Activated naive CD4-positive, alpha-beta T cell treated with anti-CD3 and anti-CD28 coated beads, Interleukin-2, amount 50 U/mL, for 24 hours (primary cell): ENCODE results near the gene TRIM25.

Source experiments
- H3K27ac Mint-ChIP-seq: one replicate; pipeline ENCODE4 v1.8.0; 2021; ENCODE audit warnings: mild to moderate bottlenecking, mixed read lengths
- H3K27me3 Mint-ChIP-seq: one replicate; pipeline ENCODE4 v1.8.0; 2021; ENCODE audit warnings: mixed read lengths
- H3K36me3 Mint-ChIP-seq: one replicate; pipeline ENCODE4 v1.8.0; 2021; ENCODE audit warnings: mixed read lengths
- H3K4me1 Mint-ChIP-seq: one replicate; pipeline ENCODE4 v1.8.0; 2021; ENCODE audit warnings: mixed read lengths
- H3K4me3 Mint-ChIP-seq: one replicate; pipeline ENCODE4 v1.8.0; 2021; ENCODE audit warnings: mild to moderate bottlenecking, mixed read lengths
- H3K9me3 Mint-ChIP-seq: one replicate; pipeline ENCODE4 v1.8.0; 2021; ENCODE audit warnings: mixed read lengths

The TRIM25 gene

GRCh38 chr17:56868716-56869115 is 45.1 kb downstream of the TRIM25 start:
- H3K27me3 Mint-ChIP-seq, result peaks cover 1% of the 10 kb centered on the region
- H3K4me1 Mint-ChIP-seq, result peaks cover 5% of the 10 kb centered on the region
- no peaks in the 10 kb centered on the region for H3K9me3 Mint-ChIP-seq
- H3K4me3 Mint-ChIP-seq, result no peak overlapping the region
- no peak overlapping the region for H3K27ac Mint-ChIP-seq
- no peaks in the 10 kb centered on the region for H3K36me3 Mint-ChIP-seq

GRCh38 chr17:56867948-56868376 is 45.9 kb downstream of the TRIM25 start:
- no peaks in the 10 kb centered on the region for H3K27me3 Mint-ChIP-seq
- no peak overlapping the region for H3K4me3 Mint-ChIP-seq
- H3K9me3 Mint-ChIP-seq, result no peaks in the 10 kb centered on the region
- peaks cover 5% of the 10 kb centered on the region for H3K4me1 Mint-ChIP-seq
- H3K36me3 Mint-ChIP-seq, result no peaks in the 10 kb centered on the region
- no peak overlapping the region for H3K27ac Mint-ChIP-seq

GRCh38 chr17:56866496-56866895 is 47.4 kb downstream of the TRIM25 start:
- H3K27ac Mint-ChIP-seq, result no peak overlapping the region
- peaks cover 5% of the 10 kb centered on the region for H3K4me1 Mint-ChIP-seq
- no peaks in the 10 kb centered on the region for H3K27me3 Mint-ChIP-seq
- no peak overlapping the region for H3K4me3 Mint-ChIP-seq
- H3K9me3 Mint-ChIP-seq, result no peaks in the 10 kb centered on the region
- peaks cover 2% of the 10 kb centered on the region for H3K36me3 Mint-ChIP-seq

- peaks cover 5% of the 10 kb centered on the region for H3K4me1 Mint-ChIP-seq
- no peaks in the 10 kb centered on the region for H3K9me3 Mint-ChIP-seq
- no peak overlapping the region for H3K27ac Mint-ChIP-seq
- H3K27me3 Mint-ChIP-seq, result no peaks in the 10 kb centered on the region
- H3K4me3 Mint-ChIP-seq, result no peak overlapping the region
- H3K36me3 Mint-ChIP-seq, result peaks cover 2% of the 10 kb centered on the region
Measured at GRCh38 chr17:56866076-56866475, 47.8 kb downstream of the TRIM25 start.

GRCh38 chr17:56863974-56864373 is 49.9 kb downstream of the TRIM25 start:
- Mint-ChIP-seq H3K9me3 (no peaks in the 10 kb centered on the region), H3K4me3 (no peak overlapping the region), H3K36me3 (peaks cover 8% of the 10 kb centered on the region), H3K4me1 (no peaks in the 10 kb centered on the region), H3K27ac (no peak overlapping the region), H3K27me3 (no peaks in the 10 kb centered on the region)

- Mint-ChIP-seq H3K27me3 (no peaks in the 10 kb centered on the region), H3K36me3 (peaks cover 12% of the 10 kb centered on the region), H3K4me1 (no peaks in the 10 kb centered on the region), H3K4me3 (no peak overlapping the region), H3K9me3 (no peaks in the 10 kb centered on the region), H3K27ac (no peak overlapping the region)
Measured at GRCh38 chr17:56861899-56862298, 52.0 kb downstream of the TRIM25 start.

GRCh38 chr17:56851008-56851407 is 62.8 kb downstream of the TRIM25 start:
- Mint-ChIP-seq H3K9me3 (no peaks in the 10 kb centered on the region), H3K36me3 (peaks cover 20% of the 10 kb centered on the region), H3K4me1 (peaks cover 11% of the 10 kb centered on the region), H3K4me3 (no peak overlapping the region), H3K27ac (no peak overlapping the region), H3K27me3 (no peaks in the 10 kb centered on the region)

GRCh38 chr17:56850591-56850990 is 63.3 kb downstream of the TRIM25 start:
- no peak overlapping the region for H3K4me3 Mint-ChIP-seq
- H3K36me3 Mint-ChIP-seq, result peaks cover 21% of the 10 kb centered on the region
- no peaks in the 10 kb centered on the region for H3K27me3 Mint-ChIP-seq
- no peak overlapping the region for H3K27ac Mint-ChIP-seq
- H3K9me3 Mint-ChIP-seq, result no peaks in the 10 kb centered on the region
- H3K4me1 Mint-ChIP-seq, result peaks cover 11% of the 10 kb centered on the region

- Mint-ChIP-seq H3K27me3 (no peaks in the 10 kb centered on the region), H3K9me3 (no peaks in the 10 kb centered on the region), H3K4me3 (no peak overlapping the region), H3K27ac (no peak overlapping the region), H3K36me3 (peaks cover 21% of the 10 kb centered on the region), H3K4me1 (peaks cover 11% of the 10 kb centered on the region)
Measured at GRCh38 chr17:56849131-56849530, 64.7 kb downstream of the TRIM25 start.

- Mint-ChIP-seq H3K36me3 (peaks cover 21% of the 10 kb centered on the region), H3K27ac (no peak overlapping the region), H3K4me3 (no peak overlapping the region), H3K4me1 (peaks cover 14% of the 10 kb centered on the region), H3K9me3 (no peaks in the 10 kb centered on the region), H3K27me3 (no peaks in the 10 kb centered on the region)
Measured at GRCh38 chr17:56847106-56847505, 66.7 kb downstream of the TRIM25 start.

- Mint-ChIP-seq H3K36me3 (peaks cover 16% of the 10 kb centered on the region), H3K27ac (no peak overlapping the region), H3K9me3 (no peaks in the 10 kb centered on the region), H3K4me1 (peaks cover 14% of the 10 kb centered on the region), H3K4me3 (no peak overlapping the region), H3K27me3 (no peaks in the 10 kb centered on the region)
Measured at GRCh38 chr17:56845934-56846333, 67.9 kb downstream of the TRIM25 start.

GRCh38 chr17:56842577-56842976 is 71.3 kb downstream of the TRIM25 start:
- Mint-ChIP-seq H3K27me3 (no peaks in the 10 kb centered on the region), H3K9me3 (no peaks in the 10 kb centered on the region), H3K36me3 (peaks cover 11% of the 10 kb centered on the region), H3K27ac (no peak overlapping the region), H3K4me3 (no peak overlapping the region), H3K4me1 (peaks cover 26% of the 10 kb centered on the region)

- H3K4me3 Mint-ChIP-seq, result peak overlapping the region; percentile 64
- H3K27ac Mint-ChIP-seq, result no peak overlapping the region
- H3K36me3 Mint-ChIP-seq, result peaks cover 6% of the 10 kb centered on the region
- no peaks in the 10 kb centered on the region for H3K9me3 Mint-ChIP-seq
- no peaks in the 10 kb centered on the region for H3K27me3 Mint-ChIP-seq
- peaks cover 45% of the 10 kb centered on the region for H3K4me1 Mint-ChIP-seq
Measured at GRCh38 chr17:56838687-56839086, 75.2 kb downstream of the TRIM25 start.
